ENCODE measurements around the gene RIC1. TPM values are rescaled to one million over a fixed set of nuclear protein-coding genes. Genes with fewer than 3 reads are reported as not detected.

The RIC1 gene
- total and polyA plus RNA-seq, 2 experiments from 2014 or later = 9.7 to 33.7 TPM

GRCh38 chr9:5643005-5643624 lies 14.2 kb downstream of the RIC1 start:
- TF ChIP-seq CTCF (IDR thresholded peaks at IDR 0.05; ENCODE audit: low read depth, low read length) = no peak
- Histone ChIP-seq H3K27ac (no peak overlapping the region), H3K4me1 (ENCODE audit: low read depth) (no peaks in the 10 kb centered on the region), H3K27me3 (no peaks in the 10 kb centered on the region), H3K9me3 (ENCODE audit: low read depth) (no peaks in the 10 kb centered on the region), H3K36me3 (no peaks in the 10 kb centered on the region), H3K4me3 (no peak overlapping the region)
- peak in 1 of 2 donors; percentile 38 for DNase-seq (ENCODE audit: low read depth in 1 of 2, low spot score in 1 of 2)

GRCh38 chr9:5644501-5644900 lies 15.6 kb downstream of the RIC1 start:
- no peaks in the 10 kb centered on the region for H3K4me1 ChIP-seq (ENCODE audit: low read depth)
- no peak for DNase-seq (ENCODE audit: low read depth in 1 of 2, low spot score in 1 of 2)
- H3K36me3 ChIP-seq = no peaks in the 10 kb centered on the region
- no peak overlapping the region for H3K27ac ChIP-seq
- H3K27me3 ChIP-seq = no peaks in the 10 kb centered on the region
- no peak for TF ChIP-seq CTCF (IDR thresholded peaks at IDR 0.05; ENCODE audit: low read depth, low read length)
- no peaks in the 10 kb centered on the region for H3K9me3 ChIP-seq (ENCODE audit: low read depth)
- H3K4me3 ChIP-seq = no peak overlapping the region

- no peak overlapping the region for H3K4me3 ChIP-seq
- H3K9me3 ChIP-seq (ENCODE audit: low read depth) = no peaks in the 10 kb centered on the region
- no peak for DNase-seq (ENCODE audit: low read depth in 1 of 2, low spot score in 1 of 2)
- no peaks in the 10 kb centered on the region for H3K36me3 ChIP-seq
- H3K4me1 ChIP-seq (ENCODE audit: low read depth) = no peaks in the 10 kb centered on the region
- no peak overlapping the region for H3K27ac ChIP-seq
- no peaks in the 10 kb centered on the region for H3K27me3 ChIP-seq
- no peak for TF ChIP-seq CTCF (IDR thresholded peaks at IDR 0.05; ENCODE audit: low read depth, low read length)
Measured at GRCh38 chr9:5646116-5646515, 17.2 kb downstream of the RIC1 start.

- Histone ChIP-seq H3K9me3 (ENCODE audit: low read depth) (no peaks in the 10 kb centered on the region), H3K4me1 (ENCODE audit: low read depth) (no peaks in the 10 kb centered on the region), H3K36me3 (no peaks in the 10 kb centered on the region), H3K27me3 (no peaks in the 10 kb centered on the region), H3K27ac (no peak overlapping the region), H3K4me3 (no peak overlapping the region)
- TF ChIP-seq CTCF (IDR thresholded peaks at IDR 0.05; ENCODE audit: low read depth, low read length) = no peak
- no peak for DNase-seq (ENCODE audit: low read depth in 1 of 2, low spot score in 1 of 2)
Measured at GRCh38 chr9:5650356-5651105, 21.6 kb downstream of the RIC1 start.

GRCh38 chr9:5651246-5651645 lies 22.3 kb downstream of the RIC1 start:
- Histone ChIP-seq H3K4me3 (no peak overlapping the region), H3K27ac (no peak overlapping the region), H3K9me3 (ENCODE audit: low read depth) (no peaks in the 10 kb centered on the region), H3K27me3 (no peaks in the 10 kb centered on the region), H3K4me1 (ENCODE audit: low read depth) (no peaks in the 10 kb centered on the region), H3K36me3 (no peaks in the 10 kb centered on the region)
- no peak for TF ChIP-seq CTCF (IDR thresholded peaks at IDR 0.05; ENCODE audit: low read depth, low read length)
- DNase-seq (ENCODE audit: low read depth in 1 of 2, low spot score in 1 of 2) = peak in 1 of 2 donors; percentile 72

Data from cardiac muscle cell (in vitro differentiated cells and primary cell).